Psoas muscle (tissue), 8 donors: ENCODE measurements around the gene CLIP1. TPM values are rescaled to one million over a fixed set of nuclear protein-coding genes. Genes with fewer than 3 reads are reported as not detected.
A peak's percentile ranks its signal among the peaks of the same experiment; 100 is the strongest.
"Not testable (repeated sequence)": the region's sequence is repeated elsewhere in the genome, so short reads cannot be mapped to it uniquely, and the experiment has no call there.

Source experiments
- ATAC-seq, 4 donors: fragments of 200-7000 bp; cut with Tn5 transposase; one replicate each; pipeline ENCODE4 v1.9.1; 2020; ENCODE audit warnings: moderate library complexity in 3 of 4, mild to moderate bottlenecking in 2 of 4
- DNase-seq, 2 donors: peaks; one replicate each; pipeline ENCODE4 v3.0.0-alpha.2; 2020
- H3K27ac ChIP-seq: fragments of 200-600 bp; one replicate; pipeline ENCODE4 v1.8.0; 2022
- H3K27me3 ChIP-seq, 3 donors: fragments of 200-600 bp in 1 of 3; one replicate each; pipeline versions ENCODE4 v1.6.1 to v1.8.0; 2013 to 2022; ENCODE audit warnings: low read length in 2 of 3, mild to moderate bottlenecking in 2 of 3, moderate library complexity in 1 of 3; ENCODE audit not compliant: insufficient read depth in 3 of 3
- H3K36me3 ChIP-seq, 2 donors: fragments of 200-600 bp in 1 of 2; one replicate each; pipeline versions ENCODE4 v1.6.1 to v1.8.0; 2013 to 2022; ENCODE audit warnings: low read depth in 1 of 2, mild to moderate bottlenecking in 1 of 2, moderate library complexity in 1 of 2; ENCODE audit not compliant: insufficient read depth in 1 of 2
- H3K4me1 ChIP-seq: fragments of 200-600 bp; one replicate; pipeline ENCODE4 v1.8.0; 2022
- H3K4me3 ChIP-seq: fragments of 200-600 bp; one replicate; pipeline ENCODE4 v1.8.0; 2022; ENCODE audit warnings: mild to moderate bottlenecking
- H3K9me3 ChIP-seq: fragments of 200-600 bp; one replicate; pipeline ENCODE4 v1.8.0; 2022
- WGBS, 3 donors: extraction: QIAGEN DNeasy Blood & Tissue Kit; methylation state at CpG; one replicate each; pipeline versions ENCODE4 v1.1.6 to v1.1.7; 2013; 5-methylcytosine and 5-hydroxymethylcytosine counted together
- intact Hi-C, 2 donors: fragments of 100-400 bp; cut with DNase I; formaldehyde crosslinking; loops; one replicate each; pipeline versions ENCODE4 v1.11.0 to v1.14.2; 2022
- polyA plus RNA-seq, 3 donors: library from polyadenylated mRNA; stranded (reverse); fragments of 200-250 nt; gene quantifications; one replicate each; pipeline ENCODE4 v1.2.3, GENCODE V29; 2013
- total RNA-seq, 4 donors: library from RNA; stranded (reverse); fragmentation: NEBNext Ultra II Directional in 2 of 4; extraction: Animal tissue kit (Norgen Biotek cat#: 25700) in 2 of 4; gene quantifications; one replicate each; pipeline versions ENCODE4 v1.2.1 to v1.2.4, GENCODE V29; 2021 to 2023
- TF ChIP-seq, protein P1 (sequence below): fragments of 200-600 bp; IDR thresholded peaks from one replicate; pipeline ENCODE4 v1.8.0; 2022; ENCODE audit warnings: antibody characterized with exemption
- donor health status: healthy with polysubstance abuse.
- donor health status: DM: no; HTN: no; CAD: no; lungs with moderate emphysema.
- donor health status: Bipolar disorder and iron deficiency.
- donor health status: healthy.
- donor health status: DM: yes; HTN: yes; CAD: no.
- donor health status: DM: no; HTN: no; CAD: no.
- donor health status: DM: no; HTN: no; CAD: no.
- donor health status: DM: yes; HTN: yes; CAD: no.

The CLIP1 gene
- total and polyA plus RNA-seq, 7 donors: 235 to 639 (median 458) TPM

DNA sequence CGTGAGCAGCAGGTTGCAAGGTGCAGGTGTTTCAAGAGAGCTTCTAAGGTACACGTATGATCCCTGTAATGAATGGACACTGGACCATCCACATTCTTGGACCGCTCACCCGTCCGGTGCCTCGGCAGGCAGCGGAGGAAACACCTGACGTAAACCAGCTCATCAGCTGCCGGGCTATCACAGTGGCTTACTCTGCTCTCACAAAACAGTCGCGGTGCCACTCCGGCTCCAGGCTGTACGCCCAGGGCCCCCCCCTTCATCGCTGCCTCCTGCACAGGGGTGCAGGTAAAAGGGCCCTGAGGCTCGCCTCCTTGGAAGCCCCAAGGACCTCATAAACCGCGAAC, 156.6 kb downstream of the CLIP1 start:
- Histone ChIP-seq H3K4me1 (peaks cover 13% of the 10 kb centered on the region), H3K9me3 (no peaks in the 10 kb centered on the region), H3K4me3 (peak overlapping the region; percentile 99), H3K27ac (peak overlapping the region; percentile 89), H3K36me3 (peaks cover 0 to 46% of the 10 kb centered on the region in 2 donors), H3K27me3 (no peaks in the 10 kb centered on the region)
- TF ChIP-seq, protein P1, sequence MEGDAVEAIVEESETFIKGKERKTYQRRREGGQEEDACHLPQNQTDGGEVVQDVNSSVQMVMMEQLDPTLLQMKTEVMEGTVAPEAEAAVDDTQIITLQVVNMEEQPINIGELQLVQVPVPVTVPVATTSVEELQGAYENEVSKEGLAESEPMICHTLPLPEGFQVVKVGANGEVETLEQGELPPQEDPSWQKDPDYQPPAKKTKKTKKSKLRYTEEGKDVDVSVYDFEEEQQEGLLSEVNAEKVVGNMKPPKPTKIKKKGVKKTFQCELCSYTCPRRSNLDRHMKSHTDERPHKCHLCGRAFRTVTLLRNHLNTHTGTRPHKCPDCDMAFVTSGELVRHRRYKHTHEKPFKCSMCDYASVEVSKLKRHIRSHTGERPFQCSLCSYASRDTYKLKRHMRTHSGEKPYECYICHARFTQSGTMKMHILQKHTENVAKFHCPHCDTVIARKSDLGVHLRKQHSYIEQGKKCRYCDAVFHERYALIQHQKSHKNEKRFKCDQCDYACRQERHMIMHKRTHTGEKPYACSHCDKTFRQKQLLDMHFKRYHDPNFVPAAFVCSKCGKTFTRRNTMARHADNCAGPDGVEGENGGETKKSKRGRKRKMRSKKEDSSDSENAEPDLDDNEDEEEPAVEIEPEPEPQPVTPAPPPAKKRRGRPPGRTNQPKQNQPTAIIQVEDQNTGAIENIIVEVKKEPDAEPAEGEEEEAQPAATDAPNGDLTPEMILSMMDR: no peak
- 0 to 1% (median 1%) methylated on average over 17 of the region's 17 CpGs for WGBS, 3 donors
- peak; percentile 29 to 71 (median 54) for ATAC-seq
- intact Hi-C loops: loop anchor here in 1 of 2 donors (2.0 kb wide), 1 partner anchor 257 kb away; no protein-coding TSS in a partner anchor
- DNase-seq: no peak

DNA sequence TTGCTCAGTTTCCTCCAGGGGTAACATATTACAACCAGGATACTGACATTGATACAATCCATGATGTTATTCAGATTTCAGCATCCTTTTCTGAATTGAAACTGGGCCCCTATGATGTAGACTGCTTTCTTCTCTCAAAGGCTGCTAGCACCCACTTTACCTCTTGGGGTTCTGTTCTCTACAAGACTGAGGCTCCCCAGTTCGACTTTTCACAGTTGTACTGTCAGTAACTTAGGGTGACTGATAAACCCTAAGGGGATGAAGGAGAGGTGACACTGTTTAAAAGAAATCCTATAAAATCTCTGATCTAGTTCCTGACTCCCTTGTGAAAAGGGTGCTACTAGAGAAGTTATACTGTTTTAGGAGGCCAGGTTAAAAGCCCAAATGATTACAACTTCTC, 157.0 kb downstream of the CLIP1 start:
- DNase-seq (no peak), ATAC-seq (no peak)
- Histone ChIP-seq H3K4me1 (peaks cover 13% of the 10 kb centered on the region), H3K36me3 (peaks cover 0 to 46% of the 10 kb centered on the region in 2 donors), H3K9me3 (no peaks in the 10 kb centered on the region), H3K4me3 (peak overlapping the region; percentile 99), H3K27me3 (no peaks in the 10 kb centered on the region), H3K27ac (peak overlapping the region; percentile 89)
- intact Hi-C loops: loop anchor here in 1 of 2 donors (2.0 kb wide), 1 partner anchor 257 kb away; no protein-coding TSS in a partner anchor
- TF ChIP-seq, protein P1: no peak
- WGBS, 3 donors: 8 to 15% (median 14%) methylated on average over 1 of the region's 1 CpG

DNA sequence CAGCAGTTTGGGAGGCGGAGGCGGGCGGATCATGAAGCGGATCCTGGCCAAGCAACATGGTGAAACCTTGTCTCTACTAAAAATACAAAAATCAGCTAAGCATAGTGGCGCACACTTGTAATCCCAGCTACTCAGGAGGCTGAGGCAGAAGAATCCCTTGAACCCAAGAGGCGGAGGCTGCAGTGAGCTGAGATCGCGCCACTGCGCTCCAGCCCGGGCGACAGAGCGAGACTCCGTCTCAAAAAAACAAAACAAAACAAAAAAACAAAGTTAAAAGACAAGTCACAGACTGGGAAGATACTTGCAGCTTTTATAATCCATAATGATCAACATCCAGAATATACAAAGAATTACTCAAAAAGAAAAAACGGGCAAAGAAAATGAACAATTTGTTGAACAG, 161.7 kb downstream of the CLIP1 start:
- H3K4me1 ChIP-seq, H3K9me3 ChIP-seq, H3K4me3 ChIP-seq, H3K27me3 ChIP-seq, DNase-seq, ATAC-seq, H3K27ac ChIP-seq, intact Hi-C loops: not testable (repeated sequence)
- 89 to 99% (median 90%) methylated on average over 13 to 14 of the region's 14 CpGs for WGBS, 3 donors
- H3K36me3 ChIP-seq: peaks cover 2 to 86% of the 10 kb centered on the region in 2 donors

DNA sequence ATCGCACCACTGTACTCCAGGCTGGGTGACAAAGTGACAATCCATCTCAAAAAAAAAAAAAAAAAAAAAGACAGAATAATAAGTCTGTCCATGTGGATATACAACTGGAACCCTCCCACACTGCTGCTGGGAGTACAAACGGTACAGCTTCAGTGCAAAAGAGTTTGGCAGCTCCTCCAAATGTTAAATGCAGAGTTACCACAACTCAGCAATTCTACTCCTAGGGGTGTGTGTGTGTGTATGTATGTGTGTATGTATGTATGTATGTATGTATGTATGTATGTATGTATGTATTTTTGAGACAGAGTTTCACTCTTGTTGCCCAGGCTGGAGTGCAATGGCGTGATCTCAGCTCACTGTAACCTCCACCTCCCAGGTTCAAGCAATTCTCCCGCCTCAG, 163.5 kb downstream of the CLIP1 start:
- H3K4me3 ChIP-seq, ATAC-seq, H3K27me3 ChIP-seq, DNase-seq, H3K27ac ChIP-seq, H3K9me3 ChIP-seq, H3K4me1 ChIP-seq, intact Hi-C loops: not testable (repeated sequence)
- WGBS, 3 donors: 81 to 91% (median 87%) methylated on average over 4 of the region's 4 CpGs
- H3K36me3 ChIP-seq: peaks cover 2 to 91% of the 10 kb centered on the region in 2 donors

DNA sequence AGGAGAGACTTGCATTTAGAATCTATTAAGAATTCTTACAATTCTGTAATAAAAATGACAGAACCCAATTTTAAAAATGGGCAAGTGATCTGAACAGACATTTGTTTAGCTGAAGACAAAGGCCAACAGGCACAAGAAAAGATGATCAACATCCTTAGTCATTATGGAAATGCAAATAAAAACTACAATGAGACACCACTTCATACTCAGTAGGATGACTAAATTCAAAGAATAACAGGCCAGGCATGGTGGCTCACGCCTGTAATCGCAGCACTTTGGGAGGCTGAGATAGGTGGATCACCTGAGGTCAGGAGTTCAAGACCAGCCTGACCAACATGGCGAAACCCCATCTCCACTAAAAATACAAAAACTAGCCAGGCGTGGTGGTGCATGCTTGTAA, 164.0 kb downstream of the CLIP1 start:
- DNase-seq, H3K9me3 ChIP-seq, H3K4me1 ChIP-seq, H3K27ac ChIP-seq, ATAC-seq, H3K27me3 ChIP-seq, intact Hi-C loops, H3K4me3 ChIP-seq: not testable (repeated sequence)
- H3K36me3 ChIP-seq: peaks cover 2 to 89% of the 10 kb centered on the region in 2 donors
- whole genome bisulfite sequencing, 3 donors: 92 to 100% (median 93%) methylated on average over 4 of the region's 4 CpGs

DNA sequence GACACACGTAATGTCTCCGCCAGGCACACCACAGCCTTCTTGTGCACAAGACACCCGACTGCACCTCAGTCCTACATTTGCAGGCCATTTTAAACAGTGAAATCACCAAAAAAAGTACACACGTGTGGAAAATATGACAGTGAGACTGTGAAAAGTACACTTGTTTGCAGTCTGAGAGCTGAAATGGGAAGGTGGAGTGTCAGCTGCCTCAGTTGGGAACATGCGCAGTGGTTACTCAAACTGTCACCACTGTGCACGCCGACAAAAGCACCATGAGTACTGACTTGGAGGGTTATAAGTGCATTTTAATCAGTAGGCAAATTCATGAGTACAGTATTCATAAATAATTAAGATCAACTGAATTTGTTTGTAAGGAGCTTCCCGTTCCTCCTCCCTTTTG, 171.9 kb downstream of the CLIP1 start:
- Histone ChIP-seq H3K4me3 (no peak overlapping the region), H3K27me3 (no peaks in the 10 kb centered on the region), H3K9me3 (no peaks in the 10 kb centered on the region), H3K36me3 (peaks cover 3 to 57% of the 10 kb centered on the region in 2 donors), H3K4me1 (no peaks in the 10 kb centered on the region), H3K27ac (no peak overlapping the region)
- TF ChIP-seq, protein P1: no peak
- intact Hi-C loops: no loop called here
- WGBS, 3 donors: 91 to 93% (median 93%) methylated on average over 8 of the region's 8 CpGs
- DNase-seq (no peak), ATAC-seq (no peak)
